Muscle of back (tissue), 11 donors: ENCODE data around the gene CD59. TPM values are rescaled to one million over a fixed set of nuclear protein-coding genes. Genes with fewer than 3 reads are reported as not detected.
"Not testable (repeated sequence)": the region's sequence is repeated elsewhere in the genome, so short reads cannot be mapped to it uniquely, and the experiment has no call there.

ENCODE experiments used
- DNase-seq, 3 donors: peaks; one replicate each; pipeline versions ENCODE4 v3.0.0 to v3.0.0-alpha.2; 2013
- polyA plus RNA-seq, 10 donors: library from polyadenylated mRNA; unstranded; fragments of 120-200 nt; gene quantifications; one replicate each; pipeline ENCODE4 v1.2.1, GENCODE V29; 2013; ENCODE audit not compliant: insufficient read length in 10 of 10

CD59 gene
- polyA plus RNA-seq, 10 donors: 90.7 to 137 (median 114) TPM

GRCh38 chr11:33718440-33718839 is 17.8 kb downstream of the CD59 start:
- no peak for DNase-seq

DNA sequence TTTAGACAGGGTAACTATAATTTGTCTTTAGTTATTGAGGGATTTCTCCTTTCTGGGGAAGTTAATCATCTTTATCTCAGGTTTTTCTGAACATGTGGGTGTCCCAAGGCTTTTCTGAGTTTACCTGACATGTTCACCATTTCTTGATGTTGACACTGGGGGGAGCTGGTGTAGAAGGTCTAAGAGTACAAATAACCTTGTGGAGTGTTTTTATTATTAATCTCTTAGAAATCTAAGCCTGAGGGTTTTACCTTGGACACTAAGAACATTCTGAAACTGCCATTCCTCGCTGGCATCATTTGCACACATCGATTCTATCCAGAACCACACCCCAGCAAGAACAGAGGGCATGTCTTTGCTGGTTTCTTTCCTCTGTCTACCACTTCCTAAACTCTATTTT is 20.0 kb downstream of the CD59 start:
- DNase-seq: no peak

- DNase-seq: no peak
These were observed 22.3 kb downstream of the CD59 start for GRCh38 chr11:33713856-33714398.

- no peak for DNase-seq
These were observed 22.9 kb downstream of the CD59 start for GRCh38 chr11:33713151-33713855.

DNA sequence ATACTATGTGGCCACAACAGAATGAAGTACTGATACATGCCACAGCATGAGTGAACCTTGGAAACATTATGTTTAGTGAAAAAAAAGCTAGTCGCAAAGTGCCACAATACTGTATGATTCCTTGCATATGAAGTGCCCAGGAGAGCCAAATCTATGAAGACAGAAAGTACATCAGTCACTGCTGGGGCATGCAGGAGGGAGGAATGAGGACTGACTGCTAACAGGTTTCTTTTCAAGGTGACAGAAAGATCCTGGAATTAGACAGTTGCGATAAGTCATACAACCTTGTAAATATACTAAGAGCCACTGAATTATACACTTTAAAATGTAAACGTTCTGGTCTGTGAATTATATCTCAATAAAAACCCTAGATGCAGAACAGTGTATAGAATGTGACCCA is 23.8 kb downstream of the CD59 start:
- no peak for DNase-seq

- peak in 1 of 3 donors; percentile 48 for DNase-seq
These were observed 26.8 kb downstream of the CD59 start for GRCh38 chr11:33709466-33709865.

DNA sequence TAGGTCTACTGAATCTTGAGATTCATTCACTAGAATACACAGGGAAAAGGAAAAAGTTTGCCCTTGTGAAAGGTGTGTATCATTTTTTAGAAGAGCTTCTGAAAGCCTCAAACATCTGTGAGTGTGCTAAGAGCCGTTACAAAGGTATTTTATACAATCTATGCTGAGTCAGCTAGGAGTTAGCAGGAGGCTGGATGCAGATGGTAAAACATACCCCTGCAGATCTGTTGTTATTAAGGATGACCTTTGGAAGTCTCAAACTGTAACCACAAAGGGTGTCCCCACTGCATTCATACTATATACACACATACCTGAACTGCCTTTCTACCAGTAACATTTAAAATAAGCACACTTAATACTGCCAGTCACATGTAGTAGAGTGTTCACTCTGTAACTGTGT is 27.2 kb downstream of the CD59 start:
- DNase-seq: no peak

DNA sequence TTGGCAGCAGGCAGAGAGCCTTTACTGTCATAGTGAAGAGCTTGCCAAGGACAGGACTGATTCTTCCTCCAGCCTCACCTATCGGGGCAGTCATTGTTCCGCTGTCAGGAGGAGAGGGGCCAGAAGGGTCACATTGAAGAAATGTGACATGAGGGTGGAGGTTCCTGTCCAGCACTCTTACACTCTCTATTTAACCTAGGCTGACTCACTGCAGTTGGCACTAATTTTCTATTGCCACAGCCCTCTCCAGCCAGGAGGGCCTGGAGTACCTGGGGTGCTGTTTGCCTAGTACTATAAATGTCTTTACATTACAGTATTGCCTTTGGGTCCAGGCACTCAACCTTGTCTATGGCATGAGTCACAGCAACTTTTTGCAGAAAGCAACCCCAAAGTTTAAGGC is 28.4 kb downstream of the CD59 start:
- DNase-seq: not testable (repeated sequence)

DNA sequence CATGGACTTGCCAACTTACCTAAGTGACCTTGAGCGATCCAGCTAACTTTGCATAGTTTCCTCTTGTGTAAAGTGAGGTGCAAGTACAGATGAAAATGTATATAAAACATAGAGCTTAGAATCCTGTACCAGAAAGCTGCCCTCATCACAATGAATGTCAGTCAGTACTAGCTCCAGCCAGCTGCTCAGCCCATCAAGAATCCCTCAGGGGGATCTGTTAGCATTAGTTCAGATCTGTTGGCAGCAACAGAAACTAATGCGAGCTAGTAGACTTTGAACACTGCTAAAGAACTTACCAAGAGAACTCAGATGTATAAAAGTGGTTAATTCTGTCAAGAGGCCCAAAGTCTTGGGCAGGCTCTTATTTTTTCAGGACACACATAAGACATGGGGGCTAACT is 29.3 kb downstream of the CD59 start:
- DNase-seq: peak in 1 of 3 donors; percentile 38

- peak in 1 of 3 donors; percentile 32 for DNase-seq
These were observed 29.7 kb downstream of the CD59 start for GRCh38 chr11:33706546-33706945.

DNA sequence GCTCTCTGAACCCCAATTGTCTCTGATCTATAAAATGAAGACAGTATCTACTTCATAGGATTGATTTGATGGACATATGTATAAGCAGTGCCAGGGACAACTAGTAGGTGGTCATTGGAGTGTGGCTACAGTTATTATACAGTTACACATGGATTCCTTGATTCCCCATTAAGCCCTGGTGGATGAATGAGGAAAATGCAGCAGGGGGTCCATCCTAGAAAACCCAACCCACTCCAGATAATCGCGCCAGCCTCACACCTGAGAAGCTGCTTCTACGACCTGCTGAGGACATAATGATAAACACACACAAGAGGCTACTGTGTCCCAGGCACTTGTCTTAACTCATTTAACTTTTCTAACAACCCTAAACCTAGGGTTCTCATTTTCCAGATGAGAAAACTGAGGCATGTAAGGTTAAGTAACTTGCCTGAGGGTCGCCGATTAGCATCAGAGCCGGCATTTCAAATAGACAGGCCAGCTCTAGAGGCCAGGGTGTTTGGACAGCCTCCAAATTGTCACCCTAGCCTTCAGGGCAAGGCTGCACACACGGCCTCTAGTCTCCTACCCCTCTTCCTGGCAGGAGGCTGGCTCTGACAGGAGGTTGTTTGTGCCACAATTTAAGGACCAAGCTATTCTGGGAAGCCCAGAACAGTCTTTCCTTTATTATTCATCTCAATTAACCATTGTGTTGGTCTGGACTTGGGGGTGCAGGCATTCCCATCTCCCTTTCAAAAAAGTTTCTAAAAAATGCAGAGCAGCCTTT is 31.8 kb downstream of the CD59 start:
- DNase-seq: no peak

DNA sequence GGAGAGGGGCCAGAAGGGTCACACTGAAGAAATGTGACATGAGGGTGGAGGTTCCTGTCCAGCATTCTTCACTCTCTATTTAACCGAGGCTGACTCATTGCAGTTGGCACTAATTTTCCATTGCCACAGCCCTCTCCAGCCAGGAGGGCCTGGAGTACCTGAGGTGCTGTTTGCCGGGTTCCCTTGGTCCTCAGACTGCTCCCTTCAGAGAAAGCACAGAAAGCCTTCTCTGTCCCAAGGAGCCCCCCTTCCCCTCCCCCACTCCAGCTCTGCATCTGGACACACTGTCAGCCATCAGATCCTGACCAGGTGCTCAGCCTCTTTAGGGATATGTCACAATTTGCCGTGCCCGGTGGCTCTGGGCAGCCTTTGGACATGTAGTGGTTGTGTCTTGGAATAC is 32.4 kb downstream of the CD59 start:
- no peak for DNase-seq

GRCh38 chr11:33703234-33703633 is 33.0 kb downstream of the CD59 start:
- DNase-seq: no peak

DNA sequence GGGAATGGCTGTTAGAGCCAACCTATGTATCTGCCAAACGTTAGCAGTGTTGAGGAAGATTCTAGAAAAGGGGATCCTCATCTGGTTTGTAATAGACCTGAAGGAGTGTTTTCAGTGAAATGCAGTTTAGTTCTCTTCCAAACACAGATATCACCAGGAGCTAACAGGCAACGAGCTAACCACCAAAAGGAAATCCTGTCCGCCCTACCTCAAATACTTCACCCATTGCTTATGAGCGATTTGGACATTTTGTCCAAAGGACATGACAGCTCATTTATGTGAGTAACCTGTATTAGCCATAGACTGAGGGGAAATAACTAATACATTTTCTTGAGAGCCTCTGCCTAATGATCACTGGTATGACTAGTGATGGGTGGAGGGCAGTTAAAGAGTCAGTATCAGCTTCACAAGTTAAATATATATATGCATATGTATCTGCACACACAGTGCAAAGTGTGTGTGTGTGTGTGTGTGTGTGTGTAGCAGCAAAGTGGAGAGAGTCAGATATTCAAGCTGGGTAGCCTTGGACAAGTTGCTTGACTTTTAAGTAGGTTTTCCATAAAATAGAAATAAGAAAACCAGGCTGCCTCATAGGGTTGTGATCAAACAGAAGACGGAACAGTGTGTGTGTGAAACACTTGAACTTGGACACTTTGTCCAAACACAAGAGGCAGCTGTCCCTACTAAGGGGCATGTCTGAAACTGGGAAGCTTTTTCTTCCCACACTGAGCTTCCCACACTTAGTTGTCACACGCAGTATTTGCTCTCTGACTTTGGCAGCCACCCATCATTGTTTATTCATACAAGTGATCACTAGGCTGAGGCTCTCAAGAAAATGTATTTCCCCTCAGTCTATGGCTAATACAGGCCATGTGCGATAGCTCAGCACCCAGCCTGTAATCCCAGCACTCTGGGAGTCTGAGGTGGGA is 34.7 kb downstream of the CD59 start:
- DNase-seq: peak; percentile 57 to 83 (median 69)

GRCh38 chr11:33700502-33701271 is 35.5 kb downstream of the CD59 start, which contains the start of gene C11orf91:
C11orf91 (minus strand) TSS chr11:33700826; CDS start chr11:33700740, 86 bp downstream.
- DNase-seq: peak; percentile 97 to 99 (median 98)

GRCh38 chr11:33700063-33700501 is 36.1 kb downstream of the CD59 start:
- DNase-seq: peak in 1 of 3 donors; percentile 75

DNA sequence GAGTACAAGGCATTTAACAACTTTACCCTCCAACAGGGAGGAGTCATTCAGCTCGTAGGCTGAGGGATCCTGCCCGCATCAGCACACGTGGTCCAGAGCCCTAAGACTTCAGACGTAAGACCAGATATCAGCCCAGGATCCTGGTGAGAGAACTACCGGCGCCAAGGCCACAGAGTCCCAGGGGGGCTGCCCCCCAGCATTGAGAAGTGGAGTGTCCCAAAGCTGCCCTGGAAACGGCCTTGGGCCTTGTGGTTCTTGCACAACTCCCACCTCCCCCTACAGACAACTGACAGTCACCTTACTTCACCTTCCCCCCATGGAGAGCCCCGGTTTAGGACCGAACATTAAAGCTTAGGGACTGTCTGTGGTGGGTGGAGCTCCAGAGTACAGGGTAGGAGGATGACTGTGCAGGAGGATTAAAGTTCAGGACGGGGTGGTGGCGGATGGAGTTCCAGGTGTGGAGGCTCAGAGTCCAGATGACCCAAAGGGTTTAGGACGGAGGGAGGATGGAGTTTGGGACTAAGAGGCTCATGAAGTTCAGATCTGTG is 36.6 kb downstream of the CD59 start:
- DNase-seq: no peak

DNA sequence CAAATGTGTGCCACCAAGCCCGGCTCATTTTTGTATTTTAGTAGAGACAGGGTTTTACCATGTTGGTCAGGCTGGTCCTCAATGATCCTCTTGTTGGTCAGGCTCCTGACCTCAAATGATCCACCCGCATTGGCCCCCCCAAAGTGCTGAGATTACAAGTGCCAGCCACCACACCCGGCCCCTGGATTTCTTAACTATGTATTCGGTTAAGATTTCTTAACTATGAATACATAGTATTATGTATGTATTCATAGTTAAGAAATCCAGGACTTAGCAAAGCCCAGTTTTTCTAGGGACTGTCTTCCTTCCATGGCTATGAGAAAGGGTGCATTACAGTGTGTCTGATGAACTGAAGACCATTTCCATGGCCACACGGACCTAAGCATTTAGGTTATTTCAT is 37.3 kb downstream of the CD59 start:
- DNase-seq: no peak

DNA sequence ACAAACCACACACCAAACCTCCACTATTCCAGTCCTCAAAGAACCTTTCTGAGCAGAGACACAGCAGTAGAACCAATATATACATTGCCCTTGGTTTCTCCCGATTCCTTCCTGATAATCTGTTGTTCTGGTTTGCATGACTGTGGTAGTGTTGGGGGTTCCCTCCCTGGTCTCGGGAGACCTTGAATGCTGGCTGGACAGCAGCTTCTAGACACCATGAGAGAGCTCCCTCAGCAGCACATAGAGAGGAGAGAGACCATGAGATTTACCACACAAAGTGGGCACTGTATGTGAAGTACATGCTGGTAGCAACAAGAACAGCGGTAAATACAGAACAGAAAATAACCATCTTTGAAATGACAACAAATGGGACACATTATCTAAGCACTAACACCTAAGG is 38.2 kb downstream of the CD59 start:
- DNase-seq: no peak

GRCh38 chr11:33696931-33697638 is 39.1 kb downstream of the CD59 start:
- DNase-seq: no peak
